Measurements from ENCODE around the gene ACTBL2. TPM values are rescaled to one million over a fixed set of nuclear protein-coding genes. Genes with fewer than 3 reads are reported as not detected.

Gene ACTBL2
- total RNA-seq, 1 experiment from 2014 or later: not detected

- Histone ChIP-seq H3K36me3 (ENCODE audit: control insufficient read depth, insufficient read depth, low read length) (no peaks in the 10 kb centered on the region), H3K4me1 (peaks cover 4% of the 10 kb centered on the region; the same call in 1 of the 2 replicates), H3K4me3 (ENCODE audit: low read depth, low read length) (no peak overlapping the region), H3K9me3 (no peaks in the 10 kb centered on the region), H3K27me3 (replicated peaks; ENCODE audit: control insufficient read depth, insufficient read depth, low read length) (no peaks in the 10 kb centered on the region)
- no peaks in the 10 kb centered on the region for H3K36me3 Mint-ChIP-seq (ENCODE audit: insufficient read depth, unreplicated experiment)
- DNase-seq: no peak
- peaks cover 9% of the 10 kb centered on the region for H3K27me3 Mint-ChIP-seq (ENCODE audit: insufficient read depth, unreplicated experiment)
- CTCF ChIA-PET: no interaction called here
- no TSS peak for BruUV-seq (replicated peaks)
- H3K27ac Mint-ChIP-seq (ENCODE audit: unreplicated experiment): no peak overlapping the region
- intact Hi-C loops (cut with micrococcal nuclease; ENCODE audit: unreplicated experiment): no loop called here
- TF ChIP-seq CTCF (IDR thresholded peaks at IDR 0.05; ENCODE audit: insufficient read depth in 1 of 2, low read depth in 1 of 2, low read length in 1 of 2, severe bottlenecking in 1 of 2, unreplicated experiment in 1 of 2): no peak
- no peaks in the 10 kb centered on the region for H3K4me1 Mint-ChIP-seq (ENCODE audit: low read depth, unreplicated experiment)
- no peak overlapping the region for H3K4me3 Mint-ChIP-seq (ENCODE audit: unreplicated experiment)
- POLR2A ChIA-PET: no interaction called here
- H3K9me3 Mint-ChIP-seq (ENCODE audit: unreplicated experiment): no peaks in the 10 kb centered on the region
Measured at GRCh38 chr5:57509501-57510260, 27.1 kb upstream of the ACTBL2 start.

- Mint-ChIP-seq H3K36me3 (ENCODE audit: insufficient read depth, unreplicated experiment) (no peaks in the 10 kb centered on the region), H3K27ac (ENCODE audit: unreplicated experiment) (no peak overlapping the region), H3K9me3 (ENCODE audit: unreplicated experiment) (no peaks in the 10 kb centered on the region), H3K4me3 (ENCODE audit: unreplicated experiment) (no peak overlapping the region), H3K27me3 (ENCODE audit: insufficient read depth, unreplicated experiment) (peaks cover 9% of the 10 kb centered on the region), H3K4me1 (ENCODE audit: low read depth, unreplicated experiment) (no peaks in the 10 kb centered on the region)
- BruUV-seq (replicated peaks): no TSS peak
- DNase-seq: no peak
- Histone ChIP-seq H3K4me3 (ENCODE audit: low read depth, low read length) (no peak overlapping the region), H3K36me3 (ENCODE audit: control insufficient read depth, insufficient read depth, low read length) (no peaks in the 10 kb centered on the region), H3K4me1 (peaks cover 6% of the 10 kb centered on the region; the same call in 1 of the 2 replicates), H3K9me3 (no peaks in the 10 kb centered on the region), H3K27me3 (replicated peaks; ENCODE audit: control insufficient read depth, insufficient read depth, low read length) (no peaks in the 10 kb centered on the region)
- intact Hi-C loops (cut with micrococcal nuclease; ENCODE audit: unreplicated experiment): no loop called here
- POLR2A ChIA-PET: no interaction called here
- CTCF ChIA-PET: no interaction called here
- no peak for TF ChIP-seq CTCF (IDR thresholded peaks at IDR 0.05; ENCODE audit: insufficient read depth in 1 of 2, low read depth in 1 of 2, low read length in 1 of 2, severe bottlenecking in 1 of 2, unreplicated experiment in 1 of 2)
Measured at GRCh38 chr5:57508211-57508610, 25.6 kb upstream of the ACTBL2 start.

GRCh38 chr5:57505272-57506200 is 22.9 kb upstream of the ACTBL2 start:
- Mint-ChIP-seq H3K27ac (ENCODE audit: unreplicated experiment) (no peak overlapping the region), H3K4me3 (ENCODE audit: unreplicated experiment) (no peak overlapping the region), H3K4me1 (ENCODE audit: low read depth, unreplicated experiment) (no peaks in the 10 kb centered on the region), H3K27me3 (ENCODE audit: insufficient read depth, unreplicated experiment) (peaks cover 1% of the 10 kb centered on the region), H3K9me3 (ENCODE audit: unreplicated experiment) (no peaks in the 10 kb centered on the region), H3K36me3 (ENCODE audit: insufficient read depth, unreplicated experiment) (no peaks in the 10 kb centered on the region)
- H3K4me3 ChIP-seq (ENCODE audit: low read depth, low read length): no peak overlapping the region
- DNase-seq: no peak
- TF ChIP-seq CTCF (IDR thresholded peaks at IDR 0.05; ENCODE audit: insufficient read depth in 1 of 2, low read depth in 1 of 2, low read length in 1 of 2, severe bottlenecking in 1 of 2, unreplicated experiment in 1 of 2): no peak
- peaks cover 6% of the 10 kb centered on the region; the same call in 1 of the 2 replicates for H3K4me1 ChIP-seq
- no TSS peak for BruUV-seq (replicated peaks)
- POLR2A ChIA-PET: no interaction called here
- CTCF ChIA-PET: no interaction called here
- intact Hi-C loops (cut with micrococcal nuclease; ENCODE audit: unreplicated experiment): no loop called here
- H3K9me3 ChIP-seq: no peaks in the 10 kb centered on the region
- H3K36me3 ChIP-seq (ENCODE audit: control insufficient read depth, insufficient read depth, low read length): no peaks in the 10 kb centered on the region
- no peaks in the 10 kb centered on the region for H3K27me3 ChIP-seq (replicated peaks; ENCODE audit: control insufficient read depth, insufficient read depth, low read length)
